NB4 (cell line): Measurements from ENCODE around the gene SAXO1.

Source experiments
- DNase-seq: peaks from one replicate; pipeline ENCODE4 v3.0.0; 2010; ENCODE audit warnings: low read depth
- H3K4me3 ChIP-seq: one replicate; pipeline ENCODE4 v1.5.1; 2011; ENCODE audit warnings: mild to moderate bottlenecking, low read depth, low read length, moderate library complexity
- MYC ChIP-seq: IDR thresholded peaks from 2 replicates; pipeline ENCODE4 v1.6.1; 2011; ENCODE audit warnings: low read depth, low read length
- POLR2A ChIP-seq: IDR thresholded peaks from 2 replicates; pipeline ENCODE4 v1.6.1; 2011; ENCODE audit warnings: mild to moderate bottlenecking; ENCODE audit not compliant: insufficient read length; ENCODE audit errors: extremely low read depth
- TF ChIP-seq, protein P1 (sequence below): IDR thresholded peaks from 2 replicates; pipeline ENCODE4 v1.6.1; 2011; ENCODE audit warnings: low read depth, low read length
- TF ChIP-seq, protein P2 (sequence below): IDR thresholded peaks from one replicate; pipeline ENCODE4 v1.5.1; 2012; ENCODE audit warnings: low read depth, low read length

SAXO1 gene

DNA sequence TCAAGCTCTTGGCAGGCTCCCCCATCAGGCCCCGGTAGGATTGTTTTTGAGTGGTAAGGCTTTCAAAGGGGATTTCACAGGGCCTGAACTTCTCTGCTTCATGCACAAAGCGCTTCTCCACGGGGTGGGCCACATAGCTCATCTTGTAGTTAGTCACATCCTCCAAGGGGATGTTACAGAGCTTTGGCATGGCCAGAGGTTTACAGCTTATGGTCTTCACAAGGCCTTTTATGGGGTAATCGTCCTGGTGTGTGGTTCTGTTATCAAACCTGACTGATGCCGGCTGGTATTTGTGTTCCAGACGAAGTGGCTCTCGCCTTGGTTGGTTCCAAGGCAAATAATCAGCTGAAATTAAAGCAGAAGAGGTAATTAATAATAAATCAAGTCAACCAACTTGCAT, 104.3 kb downstream of the SAXO1 start:
- H3K4me3 ChIP-seq: no peak overlapping the region
- TF ChIP-seq MYC: no peak
- TF ChIP-seq POLR2A: no peak
- TF ChIP-seq, protein P1, sequence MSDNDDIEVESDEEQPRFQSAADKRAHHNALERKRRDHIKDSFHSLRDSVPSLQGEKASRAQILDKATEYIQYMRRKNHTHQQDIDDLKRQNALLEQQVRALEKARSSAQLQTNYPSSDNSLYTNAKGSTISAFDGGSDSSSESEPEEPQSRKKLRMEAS: no peak
- TF ChIP-seq, protein P2, sequence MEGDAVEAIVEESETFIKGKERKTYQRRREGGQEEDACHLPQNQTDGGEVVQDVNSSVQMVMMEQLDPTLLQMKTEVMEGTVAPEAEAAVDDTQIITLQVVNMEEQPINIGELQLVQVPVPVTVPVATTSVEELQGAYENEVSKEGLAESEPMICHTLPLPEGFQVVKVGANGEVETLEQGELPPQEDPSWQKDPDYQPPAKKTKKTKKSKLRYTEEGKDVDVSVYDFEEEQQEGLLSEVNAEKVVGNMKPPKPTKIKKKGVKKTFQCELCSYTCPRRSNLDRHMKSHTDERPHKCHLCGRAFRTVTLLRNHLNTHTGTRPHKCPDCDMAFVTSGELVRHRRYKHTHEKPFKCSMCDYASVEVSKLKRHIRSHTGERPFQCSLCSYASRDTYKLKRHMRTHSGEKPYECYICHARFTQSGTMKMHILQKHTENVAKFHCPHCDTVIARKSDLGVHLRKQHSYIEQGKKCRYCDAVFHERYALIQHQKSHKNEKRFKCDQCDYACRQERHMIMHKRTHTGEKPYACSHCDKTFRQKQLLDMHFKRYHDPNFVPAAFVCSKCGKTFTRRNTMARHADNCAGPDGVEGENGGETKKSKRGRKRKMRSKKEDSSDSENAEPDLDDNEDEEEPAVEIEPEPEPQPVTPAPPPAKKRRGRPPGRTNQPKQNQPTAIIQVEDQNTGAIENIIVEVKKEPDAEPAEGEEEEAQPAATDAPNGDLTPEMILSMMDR: no peak
- DNase-seq: no peak

DNA sequence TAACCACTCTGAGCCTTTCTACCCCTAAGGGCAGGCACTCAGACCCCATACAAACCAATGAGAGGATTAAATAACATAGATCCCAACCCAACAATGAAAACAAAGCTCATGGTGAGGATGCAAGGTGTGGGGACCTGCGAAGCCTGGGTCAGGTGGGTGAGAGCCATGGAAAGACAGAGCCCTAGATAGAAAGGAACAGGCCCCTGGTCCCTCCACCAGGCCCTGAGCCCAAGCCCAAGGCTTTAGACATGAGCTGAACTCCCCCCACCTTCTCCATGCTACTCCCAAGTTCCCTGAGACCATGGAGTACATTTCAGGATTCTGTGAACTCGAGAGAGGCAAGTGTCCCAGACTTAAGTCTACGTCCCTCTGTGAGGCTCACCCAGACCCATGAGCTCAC, 106.5 kb downstream of the SAXO1 start:
- TF ChIP-seq POLR2A (no peak), MYC (no peak)
- TF ChIP-seq, protein P2: no peak
- TF ChIP-seq, protein P1: no peak
- no peak for DNase-seq
- H3K4me3 ChIP-seq: no peak overlapping the region

DNA sequence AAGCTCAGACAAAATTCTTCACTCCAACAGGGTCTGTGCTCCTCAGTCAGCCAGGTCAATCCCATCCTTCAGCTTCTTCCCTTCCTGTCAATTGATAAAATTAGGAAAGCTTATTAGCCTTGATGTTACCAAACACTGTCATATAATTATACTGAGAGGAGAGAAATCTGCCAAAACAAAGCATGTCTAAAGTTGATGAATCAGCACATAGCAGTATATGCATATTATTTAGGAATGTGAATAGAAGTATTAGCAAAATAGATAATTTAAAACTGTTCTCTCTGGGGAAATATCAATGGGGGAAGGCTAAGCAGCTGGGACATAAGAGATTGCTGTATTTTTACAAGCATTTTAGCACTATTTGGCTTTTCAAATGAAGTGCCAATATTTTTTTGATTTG, 107.1 kb downstream of the SAXO1 start:
- H3K4me3 ChIP-seq: no peak overlapping the region
- DNase-seq: no peak
- no peak for TF ChIP-seq POLR2A
- TF ChIP-seq, protein P1: no peak
- TF ChIP-seq, protein P2: no peak
- no peak for TF ChIP-seq MYC

DNA sequence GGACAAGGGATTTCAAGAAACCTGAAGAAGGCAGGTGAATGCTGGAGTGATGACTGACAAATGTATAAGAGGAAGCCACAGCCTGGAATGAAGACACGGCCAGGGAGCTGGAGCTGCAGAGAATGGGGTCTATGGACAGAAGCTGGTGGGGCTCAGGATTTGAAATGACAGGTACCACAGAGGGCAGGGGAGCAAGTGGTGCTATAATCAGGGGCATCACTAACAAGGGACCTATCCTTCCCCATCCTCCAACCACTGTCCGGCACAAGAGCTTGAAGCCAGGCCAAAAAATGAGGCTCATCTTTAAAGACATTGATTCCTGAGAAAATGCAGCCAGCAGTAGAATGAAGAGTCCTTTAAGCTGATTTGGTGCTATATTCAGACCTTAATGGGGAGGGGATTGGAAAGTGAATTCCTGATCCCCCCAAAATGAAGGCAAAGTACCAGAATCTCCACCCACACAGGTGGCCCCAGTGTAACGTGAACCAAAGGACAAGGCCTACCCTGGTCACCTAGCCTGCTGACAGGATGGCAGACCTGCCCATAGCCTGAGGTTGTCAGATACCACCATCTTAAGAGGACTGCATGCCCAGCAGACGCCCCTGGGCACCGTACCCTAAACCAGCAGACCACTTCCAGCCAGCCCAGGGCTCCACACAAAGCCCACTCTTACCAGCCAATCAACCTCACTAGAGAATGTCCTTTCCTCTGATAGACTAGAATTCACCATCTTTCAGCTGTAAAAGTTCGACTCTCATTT, 109.2 kb downstream of the SAXO1 start:
- TF ChIP-seq POLR2A (no peak), MYC (no peak)
- TF ChIP-seq, protein P2: no peak
- TF ChIP-seq, protein P1: no peak
- no peak for DNase-seq
- no peak overlapping the region for H3K4me3 ChIP-seq

DNA sequence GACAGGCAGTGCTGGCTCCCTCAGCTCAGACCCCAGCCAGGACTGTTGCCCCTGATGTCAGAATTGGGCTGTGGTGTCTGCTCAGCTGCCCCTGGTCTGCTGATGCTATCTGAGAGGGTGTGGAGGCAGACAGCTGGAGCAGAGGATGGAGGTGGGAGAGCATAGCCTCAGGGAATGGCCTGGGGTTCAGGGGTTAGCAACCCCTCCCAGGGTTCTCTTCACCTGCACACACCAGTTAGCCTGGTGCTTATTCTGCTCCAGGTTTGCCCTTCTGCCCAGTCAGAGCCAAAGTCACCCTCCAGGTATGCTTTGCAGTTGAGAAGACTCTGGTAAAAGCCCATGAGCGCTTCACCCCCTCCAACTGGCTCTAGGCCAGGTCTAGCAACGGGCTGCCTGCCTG, 109.8 kb downstream of the SAXO1 start:
- no peak overlapping the region for H3K4me3 ChIP-seq
- TF ChIP-seq, protein P1: no peak
- TF ChIP-seq MYC (no peak), POLR2A (no peak)
- TF ChIP-seq, protein P2: no peak
- DNase-seq: no peak
